Endometrial microvascular endothelial cells (primary cell): ENCODE data around the gene CPAMD8. TPM values are rescaled to one million over a fixed set of nuclear protein-coding genes. Genes with fewer than 3 reads are reported as not detected.

Experiments
- in situ Hi-C: cut with HindIII; loops from 2 replicates; pipeline ENCODE4 v1.10.0; 2017; ENCODE audit warnings: low sequenced_read_pairs, low pct_unique_long_range_greater_than_20kb; ENCODE audit errors: inconsistent ontology term
- total RNA-seq: library from RNA; depleted of rRNA; stranded (reverse); fragments of >200 nt; gene quantifications from one replicate; pipeline ENCODE4 v1.2.3, GENCODE V29; 2015; ENCODE audit errors: inconsistent ontology term

CPAMD8 gene
- total RNA-seq, 1 donor from 2014 or later: 0.46 TPM

DNA sequence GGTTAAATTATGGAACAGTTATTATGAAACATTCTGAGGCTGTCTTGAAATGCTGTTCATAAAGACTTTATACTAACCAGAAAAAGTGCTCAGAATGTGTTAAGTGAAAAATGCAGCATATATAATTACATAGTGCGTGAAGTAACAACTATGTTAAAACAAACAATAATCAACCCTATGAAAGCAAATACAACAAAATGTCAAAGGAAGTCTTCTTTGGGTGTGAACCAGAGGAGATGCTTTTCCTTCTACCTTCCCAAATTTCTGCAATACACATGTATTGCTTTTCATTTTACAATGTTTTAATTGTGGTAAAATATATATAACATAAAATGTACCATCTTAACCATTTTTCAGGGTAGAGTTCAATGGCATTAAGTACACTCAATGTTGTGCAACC lies 92.1 kb downstream of the CPAMD8 start:
- in situ Hi-C loops: no loop called here

GRCh38 chr19:16931306-16931705 lies 95.3 kb downstream of the CPAMD8 start:
- in situ Hi-C loops: no loop called here

- in situ Hi-C loops: no loop called here
Observed at GRCh38 chr19:16930753-16931152, 95.9 kb downstream of the CPAMD8 start.

DNA sequence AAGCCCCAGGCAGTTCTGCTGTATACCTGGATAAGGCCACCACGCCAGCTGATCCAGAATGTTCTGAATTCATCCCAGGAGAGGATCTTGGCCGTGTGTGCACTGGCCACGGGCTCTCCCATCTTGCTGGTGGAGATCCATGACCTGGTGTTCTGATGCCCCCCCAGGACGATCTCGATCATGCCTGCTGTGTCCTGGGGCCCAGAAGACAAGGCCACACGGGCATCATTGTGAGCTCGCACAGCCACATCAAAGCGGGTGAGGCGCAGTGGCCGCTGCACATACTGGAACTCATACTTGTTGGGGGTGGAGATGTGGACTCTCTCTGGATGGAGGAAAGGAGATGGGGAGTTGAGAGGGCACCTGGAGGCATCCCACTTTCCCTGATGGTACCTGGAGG lies 97.7 kb downstream of the CPAMD8 start:
- in situ Hi-C loops: no loop called here

DNA sequence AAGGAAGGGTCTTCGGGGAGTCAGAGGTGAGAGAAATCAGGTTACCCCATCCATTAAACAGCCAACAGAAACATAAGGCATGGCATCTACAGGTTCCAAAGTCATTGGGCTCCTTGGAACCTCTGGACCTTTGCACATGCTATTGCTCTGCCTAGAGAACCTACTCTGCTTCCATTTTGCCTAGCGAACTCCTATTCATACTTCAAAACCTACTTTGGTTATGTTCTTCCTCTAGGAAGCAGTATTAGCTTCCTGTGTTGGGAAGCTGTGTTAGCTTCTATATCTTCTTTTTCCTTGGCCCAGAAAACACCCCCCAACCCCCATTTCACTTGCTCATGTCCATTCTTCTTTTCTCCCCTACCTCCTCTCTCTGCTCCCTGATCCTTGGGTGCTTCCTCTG lies 98.3 kb downstream of the CPAMD8 start:
- in situ Hi-C loops: no loop called here

GRCh38 chr19:16927883-16928282 lies 98.7 kb downstream of the CPAMD8 start:
- in situ Hi-C loops: no loop called here

GRCh38 chr19:16922949-16923348 lies 103.7 kb downstream of the CPAMD8 start:
- in situ Hi-C loops: no loop called here

DNA sequence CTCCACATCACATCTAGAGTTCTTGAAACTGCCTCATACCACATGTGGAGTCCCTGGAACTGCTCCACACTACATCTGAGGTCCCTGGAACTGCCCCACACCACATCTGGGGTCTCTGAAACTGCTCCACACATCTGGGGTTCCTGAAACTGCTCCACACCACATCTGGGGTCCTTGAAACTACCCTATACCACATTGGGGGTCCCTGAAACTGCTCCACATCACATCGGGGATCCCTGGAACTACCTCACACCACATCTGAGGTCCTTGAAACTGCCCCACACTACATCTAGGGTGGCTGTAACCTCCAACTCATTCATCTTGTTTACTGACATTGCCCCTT lies 104.0 kb downstream of the CPAMD8 start:
- in situ Hi-C loops: no loop called here

GRCh38 chr19:16921766-16922591 lies 104.6 kb downstream of the CPAMD8 start:
- in situ Hi-C loops: no loop called here

- in situ Hi-C loops: no loop called here
Observed at GRCh38 chr19:16920816-16921529, 105.6 kb downstream of the CPAMD8 start.

DNA sequence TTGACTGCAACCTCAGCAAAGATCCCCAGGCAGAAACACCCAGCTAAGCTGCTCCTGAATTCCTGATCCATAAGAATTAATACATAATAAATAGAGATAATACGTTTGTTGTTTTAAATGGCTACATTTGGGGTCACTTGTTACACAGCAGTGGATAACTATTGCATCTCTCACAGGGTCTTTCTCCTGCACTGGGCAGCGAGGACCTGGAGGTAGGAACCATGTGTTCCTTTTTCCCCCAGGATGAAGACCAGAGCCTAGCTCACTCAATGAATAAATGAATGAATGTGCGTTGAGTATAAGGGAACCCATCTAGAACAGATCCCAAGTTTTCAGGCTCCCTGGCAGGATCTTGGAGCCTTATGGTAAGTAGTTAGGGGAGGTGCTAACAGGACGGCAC lies 107.1 kb downstream of the CPAMD8 start:
- in situ Hi-C loops: no loop called here

DNA sequence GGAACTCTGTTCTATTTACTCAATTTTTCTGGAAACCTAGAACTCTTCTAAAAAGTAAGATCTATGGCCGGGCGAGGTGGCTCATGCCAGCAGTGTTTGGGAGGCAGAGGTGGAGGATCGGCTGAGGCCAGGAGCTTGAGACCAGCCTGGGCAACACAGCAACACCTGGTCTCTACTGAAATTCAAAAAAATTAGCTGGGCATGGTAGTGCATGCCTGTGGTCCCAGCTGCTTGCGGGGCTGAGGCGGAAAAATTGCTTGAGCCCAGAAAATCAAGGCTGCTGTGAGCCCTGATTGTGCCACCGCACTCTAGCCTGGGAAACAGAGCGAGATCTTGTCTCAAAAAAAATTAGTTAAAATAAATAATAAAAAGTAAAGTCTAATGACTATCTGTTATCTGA lies 109.2 kb downstream of the CPAMD8 start:
- in situ Hi-C loops: no loop called here

GRCh38 chr19:16915734-16916133 lies 110.9 kb downstream of the CPAMD8 start:
- in situ Hi-C loops: no loop called here

GRCh38 chr19:16915135-16915534 lies 111.5 kb downstream of the CPAMD8 start:
- in situ Hi-C loops: no loop called here

GRCh38 chr19:16914421-16914820 lies 112.2 kb downstream of the CPAMD8 start:
- in situ Hi-C loops: no loop called here

- in situ Hi-C loops: no loop called here
Observed at GRCh38 chr19:16912780-16913179, 113.8 kb downstream of the CPAMD8 start.

DNA sequence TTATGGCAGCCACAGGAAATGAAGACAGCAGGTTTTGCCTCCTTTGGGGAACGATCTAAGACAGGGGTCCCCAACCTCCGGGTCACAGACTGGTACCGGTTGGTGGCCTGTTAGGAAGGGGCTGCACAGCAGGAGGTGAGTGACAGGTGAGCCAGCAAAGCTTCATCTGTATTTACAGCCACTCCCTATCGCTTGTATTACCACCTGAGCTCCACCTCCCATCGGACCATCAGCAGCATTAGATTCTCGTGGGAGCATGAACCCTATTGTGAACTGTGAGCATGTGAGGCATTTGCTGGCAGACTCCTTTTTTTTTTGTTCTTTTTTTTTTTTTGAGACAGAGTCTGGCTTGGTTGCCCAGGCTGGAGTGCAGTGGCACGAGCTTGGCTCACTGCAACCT lies 115.6 kb downstream of the CPAMD8 start:
- in situ Hi-C loops: no loop called here

DNA sequence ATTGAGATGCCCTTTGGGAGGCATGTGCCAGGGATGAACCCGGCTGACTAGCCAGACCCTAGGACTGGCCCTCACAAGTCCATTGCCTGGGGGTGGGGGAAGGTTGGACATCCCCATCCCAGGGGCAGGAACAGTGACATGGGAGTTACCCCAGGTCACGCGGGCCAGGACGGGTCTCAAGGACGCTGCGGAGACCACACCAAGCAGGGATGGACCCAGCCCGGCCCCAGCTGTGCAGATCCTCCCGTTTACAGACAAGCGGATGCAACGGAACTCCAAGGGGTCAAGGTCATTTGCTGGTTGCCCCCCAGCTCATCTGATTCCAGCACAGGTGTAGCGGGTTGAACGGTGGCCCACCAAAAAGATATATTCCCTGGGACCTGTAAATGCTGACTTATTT lies 117.9 kb downstream of the CPAMD8 start:
- in situ Hi-C loops: no loop called here

DNA sequence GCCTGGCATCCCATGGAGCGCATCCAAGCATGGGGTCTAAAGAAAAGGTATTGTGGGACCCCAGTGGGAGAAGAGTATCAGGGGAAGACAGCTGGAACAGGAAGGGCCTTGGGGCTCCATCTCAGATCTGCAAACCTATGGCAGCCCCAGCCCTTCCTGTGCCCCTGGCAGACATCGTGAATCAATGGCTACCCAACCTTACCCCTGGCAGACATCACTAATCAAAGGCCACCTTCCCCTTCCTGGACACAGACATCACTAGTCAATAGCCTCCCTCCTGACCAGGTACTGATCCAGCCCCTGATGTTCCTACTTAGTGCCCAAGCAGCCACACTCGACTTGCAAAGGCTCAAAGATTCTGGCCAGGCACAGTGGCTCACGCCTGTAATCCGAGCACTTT lies 122.0 kb downstream of the CPAMD8 start:
- in situ Hi-C loops: no loop called here

DNA sequence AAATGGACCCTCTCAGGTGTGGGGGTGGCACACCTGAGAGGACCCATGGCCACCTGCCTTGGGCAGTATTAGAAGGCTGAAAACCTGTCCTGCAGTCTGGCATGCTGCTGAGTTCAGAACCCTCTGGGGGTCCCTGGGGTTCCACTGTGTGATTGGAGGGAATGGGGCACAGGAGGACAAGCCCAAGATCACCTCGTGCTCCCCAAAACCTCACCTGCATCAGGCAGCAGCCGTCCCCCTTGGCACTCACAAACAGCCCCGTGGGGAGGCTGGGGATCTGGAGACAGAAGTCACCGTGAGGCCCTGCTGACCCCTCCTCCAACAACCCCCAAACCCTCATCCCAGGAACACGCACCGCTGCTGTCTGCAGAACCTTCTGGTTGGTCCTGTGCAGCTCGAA lies 123.3 kb downstream of the CPAMD8 start:
- in situ Hi-C loops: no loop called here
